Neuronal stem cell (in vitro differentiated cells): Measurements from ENCODE around the gene MIA2.
A peak's percentile ranks its signal among the peaks of the same experiment; 100 is the strongest.

ENCODE experiments used
- DNase-seq: peaks from one replicate; pipeline ENCODE4 v3.0.0-alpha.2; 2013; ENCODE audit warnings: low spot score
- H2AFZ ChIP-seq: one replicate; pipeline ENCODE4 v1.6.1; 2013; ENCODE audit warnings: mild to moderate bottlenecking, low read length, inconsistent platforms
- H2AK5ac ChIP-seq: 2 replicates; pipeline ENCODE4 v1.6.1; 2013; ENCODE audit warnings: low read depth, mild to moderate bottlenecking, inconsistent platforms, low read length, moderate library complexity, mixed read lengths
- H2BK120ac ChIP-seq: 2 replicates; pipeline ENCODE4 v1.6.1; 2013; ENCODE audit warnings: low read depth, mild to moderate bottlenecking, inconsistent platforms, low read length, moderate library complexity, mixed read lengths
- H2BK12ac ChIP-seq: one replicate; pipeline ENCODE4 v1.6.1; 2013; ENCODE audit warnings: low read length, inconsistent platforms
- H2BK15ac ChIP-seq: 2 replicates; pipeline ENCODE4 v1.6.1; 2013; ENCODE audit warnings: mild to moderate bottlenecking, low read length, inconsistent platforms, mixed read lengths
- H2BK5ac ChIP-seq: one replicate; pipeline ENCODE4 v1.6.1; 2013; ENCODE audit warnings: inconsistent platforms, mild to moderate bottlenecking, low read length, moderate library complexity
- H3K14ac ChIP-seq: one replicate; pipeline ENCODE4 v1.6.1; 2013; ENCODE audit warnings: low read length, inconsistent platforms
- H3K18ac ChIP-seq: 2 replicates; pipeline ENCODE4 v1.6.1; 2013; ENCODE audit warnings: low read length, inconsistent platforms
- H3K23ac ChIP-seq: 2 replicates; pipeline ENCODE4 v1.6.1; 2013; ENCODE audit warnings: low read depth, mild to moderate bottlenecking, mixed read lengths, low read length, inconsistent platforms; ENCODE audit not compliant: poor library complexity
- H3K27ac ChIP-seq: replicated peaks from 3 replicates; pipeline ENCODE4 v1.5.1; 2013; ENCODE audit warnings: low read length, inconsistent platforms
- H3K27me3 ChIP-seq, 3 experiments: 2 replicates each; pipeline ENCODE4 v1.6.1; 2013; ENCODE audit warnings: low read length in 3 of 3, mild to moderate bottlenecking in 2 of 3, inconsistent platforms in 1 of 3, low read depth in 1 of 3, mixed read lengths in 1 of 3, moderate library complexity in 1 of 3; ENCODE audit not compliant: control insufficient read depth in 3 of 3, insufficient read depth in 3 of 3
- H3K36me3 ChIP-seq, 2 donors: replicated peaks in 1 of 2; 2 replicates each; pipeline ENCODE4 v1.6.1; 2013; ENCODE audit warnings: low read length in 2 of 2; ENCODE audit not compliant: control insufficient read depth in 2 of 2, insufficient read depth in 2 of 2
- H3K4ac ChIP-seq: 2 replicates; pipeline ENCODE4 v1.6.1; 2013; ENCODE audit warnings: inconsistent platforms, mild to moderate bottlenecking, low read length, moderate library complexity
- H3K4me1 ChIP-seq, 2 donors: 1 replicate in 1 of 2; 2 replicates in 1 of 2; pipeline ENCODE4 v1.6.1; 2013; ENCODE audit warnings: low read length in 2 of 2, low read depth in 1 of 2; ENCODE audit not compliant: control insufficient read depth in 2 of 2, insufficient read depth in 1 of 2
- H3K4me2 ChIP-seq: one replicate; pipeline ENCODE4 v1.6.1; 2013; ENCODE audit warnings: mild to moderate bottlenecking, low read length, inconsistent platforms; ENCODE audit not compliant: insufficient read depth, poor library complexity, severe bottlenecking
- H3K4me3 ChIP-seq, 2 donors: 2 replicates each; pipeline ENCODE4 v1.5.1; 2013; ENCODE audit warnings: low read length in 2 of 2, mild to moderate bottlenecking in 2 of 2, inconsistent platforms in 1 of 2, moderate library complexity in 1 of 2
- H3K79me1 ChIP-seq: one replicate; pipeline ENCODE4 v1.6.1; 2013; ENCODE audit warnings: low read depth, mild to moderate bottlenecking, inconsistent platforms, low read length, moderate library complexity
- H3K9ac ChIP-seq: one replicate; pipeline ENCODE4 v1.6.1; 2013; ENCODE audit warnings: mild to moderate bottlenecking, low read depth, low read length, inconsistent platforms; ENCODE audit not compliant: poor library complexity
- H3K9me3 ChIP-seq, 2 donors: replicated peaks in 1 of 2; 2 replicates each; pipeline versions ENCODE3 to v1.6.1; 2013; ENCODE audit warnings: low read length in 2 of 2, mild to moderate bottlenecking in 2 of 2, inconsistent platforms in 1 of 2, low read depth in 1 of 2, mixed read lengths in 1 of 2, moderate library complexity in 1 of 2; ENCODE audit not compliant: control insufficient read depth in 2 of 2, insufficient read depth in 1 of 2
- H4K8ac ChIP-seq: one replicate; pipeline ENCODE4 v1.6.1; 2013; ENCODE audit warnings: low read depth, mild to moderate bottlenecking, inconsistent platforms, low read length, moderate library complexity
- H4K91ac ChIP-seq: one replicate; pipeline ENCODE4 v1.6.1; 2013; ENCODE audit warnings: low read length, low read depth, mild to moderate bottlenecking, inconsistent platforms; ENCODE audit not compliant: poor library complexity
- WGBS, 2 donors: extraction: QIAGEN DNeasy Blood & Tissue Kit; methylation state at CpG; one replicate each; pipeline ENCODE4 v1.1.7; 2013; ENCODE audit warnings: missing lambda C conversion rate in 2 of 2, mixed read lengths in 1 of 2; ENCODE audit not compliant: insufficient read length in 2 of 2, insufficient replicate concordance in 1 of 2; ENCODE audit errors: extremely low coverage in 2 of 2; 5-methylcytosine and 5-hydroxymethylcytosine counted together

MIA2 gene

GRCh38 chr14:39369029-39369428, 135.3 kb downstream of the MIA2 start:
- no peak overlapping the region for H3K4me3 ChIP-seq
- no peak overlapping the region for H4K8ac ChIP-seq
- no peak overlapping the region for H2BK12ac ChIP-seq

GRCh38 chr14:39370415-39370814, 136.7 kb downstream of the MIA2 start:
- H3K36me3 ChIP-seq: peaks cover 0 to 2% of the 10 kb centered on the region in 2 donors
- no peak overlapping the region for H4K91ac ChIP-seq
- H3K23ac ChIP-seq: peak overlapping the region; percentile 67
- DNase-seq: no peak
- WGBS, 2 donors: no CpG with 5 or more reads among the region's 12 CpGs
- H3K79me1 ChIP-seq: no peaks in the 10 kb centered on the region
- H2BK12ac ChIP-seq: peak overlapping the region; percentile 58
- H3K18ac ChIP-seq: no peak overlapping the region
- H2BK5ac ChIP-seq: no peak overlapping the region
- H2AK5ac ChIP-seq: peak overlapping the region; percentile 45
- no peak overlapping the region for H3K4me2 ChIP-seq
- peak overlapping the region; percentile 65 for H4K8ac ChIP-seq
- peak overlapping the region; percentile 23 for H3K4ac ChIP-seq
- no peak overlapping the region for H3K4me3 ChIP-seq
- no peak overlapping the region for H3K14ac ChIP-seq
- no peak overlapping the region for H2BK15ac ChIP-seq
- H3K4me1 ChIP-seq: peaks cover 3 to 23% of the 10 kb centered on the region in 2 donors
- H3K27me3 ChIP-seq: no peaks in the 10 kb centered on the region
- no peak overlapping the region for H2BK120ac ChIP-seq
- peaks cover 0 to 3% of the 10 kb centered on the region in 2 donors for H3K9me3 ChIP-seq
- H3K9ac ChIP-seq: no peak overlapping the region
- H2AFZ ChIP-seq: no peak overlapping the region
- peak overlapping the region; percentile 1 for H3K27ac ChIP-seq

More at GRCh38 chr14:39369029-39369428, 135.3 kb downstream of the MIA2 start:
- no peak overlapping the region for H2AFZ ChIP-seq
- no peak overlapping the region for H3K27ac ChIP-seq
- H3K36me3 ChIP-seq: peaks cover 0 to 2% of the 10 kb centered on the region in 2 donors
- no peak overlapping the region for H4K91ac ChIP-seq
- H3K4ac ChIP-seq: no peak overlapping the region
- H3K14ac ChIP-seq: no peak overlapping the region
- H2BK15ac ChIP-seq: no peak overlapping the region
- no CpG with 5 or more reads among the region's 2 CpGs for WGBS, 2 donors
- H3K9ac ChIP-seq: no peak overlapping the region
- no peak for DNase-seq
- no peak overlapping the region for H3K23ac ChIP-seq
- peaks cover 3 to 23% of the 10 kb centered on the region in 2 donors for H3K4me1 ChIP-seq
- peak overlapping the region; percentile 26 for H3K4me2 ChIP-seq
- no peak overlapping the region for H2BK5ac ChIP-seq
- H3K18ac ChIP-seq: no peak overlapping the region
- H2AK5ac ChIP-seq: no peak overlapping the region
- H3K27me3 ChIP-seq: no peaks in the 10 kb centered on the region
- no peaks in the 10 kb centered on the region for H3K79me1 ChIP-seq
- no peak overlapping the region for H2BK120ac ChIP-seq
- H3K9me3 ChIP-seq: peaks cover 3 to 5% of the 10 kb centered on the region in 2 donors

- no peak overlapping the region for H3K4me3 ChIP-seq
- H3K4me1 ChIP-seq: peaks cover 3 to 14% of the 10 kb centered on the region in 2 donors
- H3K79me1 ChIP-seq: no peaks in the 10 kb centered on the region
- no peak overlapping the region for H2BK12ac ChIP-seq
- no peak overlapping the region for H2AFZ ChIP-seq
- no CpG with 5 or more reads among the region's 1 CpG for WGBS, 2 donors
- H2AK5ac ChIP-seq: no peak overlapping the region
- H2BK15ac ChIP-seq: no peak overlapping the region
- peaks cover 0 to 2% of the 10 kb centered on the region in 2 donors for H3K36me3 ChIP-seq
- H3K4me2 ChIP-seq: no peak overlapping the region
- H2BK5ac ChIP-seq: no peak overlapping the region
- H3K9ac ChIP-seq: no peak overlapping the region
- no peak for DNase-seq
- no peak overlapping the region for H3K18ac ChIP-seq
- no peak overlapping the region for H3K23ac ChIP-seq
- no peak overlapping the region for H4K91ac ChIP-seq
- no peak overlapping the region for H3K14ac ChIP-seq
- no peaks in the 10 kb centered on the region for H3K9me3 ChIP-seq
- H2BK120ac ChIP-seq: no peak overlapping the region
- no peak overlapping the region for H3K27ac ChIP-seq
- H3K27me3 ChIP-seq: no peaks in the 10 kb centered on the region
- no peak overlapping the region for H4K8ac ChIP-seq
- H3K4ac ChIP-seq: no peak overlapping the region
Observed at GRCh38 chr14:39372656-39373055, 138.9 kb downstream of the MIA2 start.

GRCh38 chr14:39374851-39375250, 141.1 kb downstream of the MIA2 start:
- H3K27ac ChIP-seq: no peak overlapping the region
- no peak overlapping the region for H3K4me3 ChIP-seq
- no peak overlapping the region for H2BK5ac ChIP-seq
- no peak overlapping the region for H3K18ac ChIP-seq
- no peak overlapping the region for H3K14ac ChIP-seq
- no peaks in the 10 kb centered on the region for H3K9me3 ChIP-seq
- no peak overlapping the region for H3K4me2 ChIP-seq
- no peak overlapping the region for H2BK12ac ChIP-seq
- H3K36me3 ChIP-seq: peaks cover 0 to 2% of the 10 kb centered on the region in 2 donors
- H3K4me1 ChIP-seq: peaks cover 0 to 6% of the 10 kb centered on the region in 2 donors
- H3K23ac ChIP-seq: no peak overlapping the region
- H3K9ac ChIP-seq: no peak overlapping the region
- no peak overlapping the region for H2AK5ac ChIP-seq
- no peaks in the 10 kb centered on the region for H3K27me3 ChIP-seq
- H4K8ac ChIP-seq: no peak overlapping the region
- no peak overlapping the region for H2AFZ ChIP-seq
- no peak overlapping the region for H3K4ac ChIP-seq
- no peak overlapping the region for H2BK15ac ChIP-seq
- DNase-seq: no peak
- no peaks in the 10 kb centered on the region for H3K79me1 ChIP-seq
- H4K91ac ChIP-seq: no peak overlapping the region
- no peak overlapping the region for H2BK120ac ChIP-seq
